ENCODE measurements around the gene NDE1.
"Not testable (repeated sequence)": the region's sequence is repeated elsewhere in the genome, so short reads cannot be mapped to it uniquely, and the experiment has no call there.

The NDE1 gene

GRCh38 chr16:15618392-15618791 lies 31.7 kb upstream of the NDE1 start:
- DNase-seq = no peak

- DNase-seq = no peak
These were observed 29.3 kb upstream of the NDE1 start for GRCh38 chr16:15620611-15621195.

GRCh38 chr16:15621456-15621855 lies 28.6 kb upstream of the NDE1 start:
- DNase-seq = no peak

DNA sequence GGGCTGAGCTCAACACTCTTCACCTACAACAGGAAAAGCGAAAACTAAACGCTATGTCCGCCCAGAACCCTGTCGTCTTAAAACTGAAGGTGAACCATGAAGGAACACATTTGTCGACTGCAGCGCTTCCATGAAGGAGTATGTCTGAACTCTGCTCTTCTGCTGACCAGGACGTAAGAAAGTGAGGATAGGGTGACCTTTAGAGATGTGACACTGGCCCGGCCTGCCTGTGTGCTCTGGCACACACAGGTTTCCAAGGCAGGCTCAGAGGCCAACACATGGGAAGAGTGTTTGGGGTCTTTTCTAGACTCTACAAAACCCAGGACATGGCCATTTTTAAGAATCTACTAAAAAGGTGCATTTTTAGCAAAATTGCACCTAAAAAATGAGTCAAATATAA lies 28.2 kb upstream of the NDE1 start:
- DNase-seq = no peak

GRCh38 chr16:15631730-15632409 lies 18.2 kb upstream of the NDE1 start:
- no peak for DNase-seq

DNA sequence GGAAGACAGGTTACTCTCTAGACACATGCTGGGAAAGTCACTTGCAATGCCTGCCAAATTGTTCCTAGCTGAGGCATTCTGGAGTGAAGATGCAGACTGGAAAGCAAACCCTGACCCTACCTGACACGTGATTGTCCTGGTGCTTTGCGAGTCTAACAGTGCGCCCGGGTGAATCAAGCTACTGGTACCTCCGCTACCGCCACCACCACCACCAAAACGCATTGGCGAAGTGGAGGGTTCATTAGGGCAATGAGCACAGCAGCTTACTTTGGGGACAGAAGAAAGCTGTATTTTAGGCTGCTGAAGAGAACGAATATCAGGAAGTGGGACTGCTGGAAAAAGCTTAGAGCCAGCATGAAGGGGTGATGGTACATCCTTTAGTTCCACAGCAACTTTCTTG lies 14.1 kb upstream of the NDE1 start:
- no peak for DNase-seq

- DNase-seq = no peak
These were observed 13.6 kb upstream of the NDE1 start for GRCh38 chr16:15636392-15636873.

DNA sequence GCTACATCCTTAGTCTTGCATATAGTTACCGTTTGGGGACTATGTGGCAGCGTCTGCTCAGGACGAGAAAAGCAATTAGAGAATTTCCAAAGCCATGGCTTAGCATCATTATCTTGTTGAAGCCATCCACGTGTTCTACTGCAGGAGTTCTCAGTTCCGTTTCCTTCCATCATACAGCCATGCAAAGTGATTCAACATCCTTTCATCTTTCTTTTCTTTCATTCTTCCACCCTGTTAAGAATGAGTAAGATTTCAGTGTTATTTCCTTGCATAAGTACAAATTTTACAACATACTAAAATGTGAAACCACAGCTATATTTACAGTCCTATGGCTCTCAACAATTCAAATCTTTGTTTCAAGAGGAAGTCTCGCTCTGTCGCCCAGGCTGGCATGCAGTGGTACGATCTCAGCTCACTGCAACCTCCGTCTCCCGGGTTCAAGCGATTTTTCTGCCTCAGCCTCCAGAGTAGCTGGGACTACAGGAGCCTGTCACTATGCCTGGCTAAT lies 10.9 kb upstream of the NDE1 start:
- DNase-seq = no peak

DNA sequence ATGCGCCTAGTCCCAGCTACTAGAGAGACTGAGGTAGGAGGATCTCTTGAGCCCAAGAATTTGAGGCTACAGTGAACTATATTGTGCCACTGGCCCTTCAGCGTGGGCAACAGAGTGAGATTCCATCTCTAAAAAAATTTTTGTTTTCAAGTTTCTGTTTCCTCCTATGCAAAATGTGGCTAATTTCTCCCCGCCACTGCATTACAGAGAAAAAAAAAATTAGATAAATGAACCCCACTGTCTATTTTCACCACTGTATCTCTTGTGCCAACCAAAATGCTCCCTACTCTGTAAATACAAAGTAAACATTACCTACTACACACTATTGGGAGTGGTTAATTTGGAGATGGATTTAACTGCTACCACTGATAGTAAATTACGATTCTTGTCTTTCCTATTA lies 9.1 kb upstream of the NDE1 start:
- no peak for DNase-seq

DNA sequence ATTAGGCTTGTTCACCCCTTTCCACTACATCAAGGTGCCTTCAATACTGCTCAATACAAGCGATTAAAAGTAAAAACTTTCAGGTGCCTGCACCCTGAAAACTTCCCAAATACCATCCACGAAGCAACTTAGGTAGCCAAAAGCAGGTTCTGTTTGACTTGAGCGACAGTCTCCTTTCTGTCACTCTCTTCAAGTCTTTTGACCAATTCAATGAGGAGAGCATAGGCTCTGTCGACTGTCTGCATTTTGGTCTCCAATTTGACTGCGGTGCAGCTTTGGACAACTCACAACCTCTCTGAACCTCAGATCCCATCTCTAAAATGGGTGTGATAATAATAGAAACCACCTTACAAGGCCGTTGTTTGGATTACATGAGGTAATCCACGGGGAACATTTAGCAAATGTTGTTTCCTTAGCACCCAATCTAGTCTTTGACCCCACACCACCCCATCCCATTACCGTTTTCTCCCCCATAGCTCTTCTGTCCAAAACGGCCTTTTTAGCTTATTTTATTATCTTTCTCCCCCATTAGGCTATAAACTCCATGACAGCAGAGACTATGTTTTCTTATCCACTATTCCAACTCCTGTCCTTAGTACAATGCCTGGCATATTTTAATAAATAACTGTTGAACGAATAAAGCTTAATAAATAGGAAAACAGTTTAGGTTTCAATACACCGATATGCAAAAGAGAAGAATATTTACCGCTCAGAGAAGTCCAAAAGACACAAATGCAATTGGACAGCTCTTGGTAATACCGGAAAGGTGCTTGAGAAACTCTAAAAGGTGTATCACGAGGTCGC lies 8.1 kb upstream of the NDE1 start:
- no peak for DNase-seq

GRCh38 chr16:15642557-15643047 lies 7.4 kb upstream of the NDE1 start:
- DNase-seq = peak; percentile 79

GRCh38 chr16:15643048-15643945 lies 6.7 kb upstream of the NDE1 start, which contains the start of gene MARF1:
Gene MARF1 (minus strand): TSS chr16:15643154. CDS start chr16:15639233, 3,921 bp downstream.
- peak; percentile 92 for DNase-seq

DNA sequence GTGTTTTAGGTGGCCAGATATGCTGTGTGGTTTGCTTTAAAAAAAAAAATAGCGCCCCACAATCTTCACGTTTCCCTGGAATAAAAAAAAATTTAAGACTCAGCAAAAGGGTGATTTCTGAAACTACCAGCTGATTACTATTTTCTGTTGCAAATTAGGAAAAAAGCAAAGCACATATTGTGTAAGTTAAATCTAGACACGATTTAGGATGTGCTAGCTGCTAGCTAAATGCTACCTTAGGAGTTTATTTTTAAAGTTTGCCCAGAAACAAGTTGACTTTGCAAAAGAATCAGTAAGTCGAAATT lies 6.1 kb upstream of the NDE1 start:
- no peak for DNase-seq

GRCh38 chr16:15644267-15644961 lies 5.6 kb upstream of the NDE1 start:
- no peak for DNase-seq

GRCh38 chr16:15644962-15645465 lies 5.0 kb upstream of the NDE1 start:
- DNase-seq = not testable (repeated sequence)

DNA sequence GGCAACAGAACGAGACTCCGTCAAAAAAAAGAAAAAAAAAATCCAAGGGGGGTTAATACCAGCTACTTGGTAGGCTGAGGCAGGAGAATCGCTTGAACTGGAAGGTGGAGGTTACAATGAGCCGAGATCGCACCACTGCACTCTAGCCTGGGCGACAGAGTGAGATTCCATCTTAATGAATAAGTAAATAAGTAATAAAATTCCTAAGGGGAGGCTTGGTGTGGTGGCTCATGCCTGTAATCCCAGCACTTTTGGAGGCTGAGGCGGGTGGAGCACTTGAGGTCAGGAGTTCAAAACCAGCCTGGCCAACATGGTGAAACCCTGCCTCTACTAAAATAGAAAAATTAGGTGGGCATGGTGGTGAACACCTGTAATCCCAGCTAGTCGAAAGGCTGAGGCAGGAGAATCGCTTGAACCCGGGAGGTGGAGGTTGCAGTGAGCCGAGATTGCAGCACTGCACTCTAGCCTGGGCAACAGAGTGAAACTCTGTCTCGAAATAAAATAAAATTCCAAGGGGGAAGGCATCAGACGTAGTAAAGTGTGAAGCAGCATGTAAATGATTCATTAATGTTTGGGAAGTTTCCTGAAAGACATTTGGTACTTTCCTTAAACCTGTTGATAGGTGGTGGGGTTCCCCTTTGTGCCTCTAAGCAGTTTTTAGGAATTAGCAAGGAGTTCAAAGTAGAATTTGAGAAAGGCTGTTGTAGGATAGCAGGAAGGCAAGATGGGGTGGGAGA lies 3.3 kb upstream of the NDE1 start:
- not testable (repeated sequence) for DNase-seq

DNA sequence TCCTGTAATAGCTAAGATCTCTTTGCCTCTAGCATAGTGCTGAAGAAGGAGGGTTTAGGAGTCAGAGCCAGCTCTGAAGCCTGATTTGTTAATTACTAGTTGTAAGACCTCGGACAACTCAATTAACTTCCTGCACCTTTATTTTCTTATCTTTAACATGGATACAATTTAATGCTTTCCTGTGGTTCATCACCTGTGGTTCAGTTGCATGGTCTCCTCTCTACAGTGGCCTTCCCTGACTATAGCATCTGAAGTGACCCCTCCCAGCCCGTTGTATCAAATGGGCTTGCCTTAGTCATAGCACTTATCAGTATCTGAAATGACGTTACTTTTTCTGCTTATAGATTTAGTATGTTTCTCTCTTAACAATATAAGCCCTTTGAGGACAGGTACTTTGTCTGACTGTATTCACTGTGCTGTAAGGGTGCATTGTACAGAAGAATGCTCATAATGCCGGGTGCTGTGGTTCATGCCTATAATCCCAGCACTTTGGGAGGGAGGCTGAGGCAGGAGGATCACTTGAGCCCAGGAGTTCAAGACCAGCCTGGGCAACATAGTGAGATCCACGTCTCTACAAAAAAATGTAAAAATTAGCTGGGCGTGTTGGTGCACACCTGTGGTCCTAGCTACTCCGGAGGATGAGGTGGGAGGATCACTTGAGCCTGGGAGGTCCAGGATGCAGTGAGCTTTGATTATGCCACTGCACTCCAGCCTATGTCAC lies 2.6 kb upstream of the NDE1 start:
- DNase-seq = no peak

DNA sequence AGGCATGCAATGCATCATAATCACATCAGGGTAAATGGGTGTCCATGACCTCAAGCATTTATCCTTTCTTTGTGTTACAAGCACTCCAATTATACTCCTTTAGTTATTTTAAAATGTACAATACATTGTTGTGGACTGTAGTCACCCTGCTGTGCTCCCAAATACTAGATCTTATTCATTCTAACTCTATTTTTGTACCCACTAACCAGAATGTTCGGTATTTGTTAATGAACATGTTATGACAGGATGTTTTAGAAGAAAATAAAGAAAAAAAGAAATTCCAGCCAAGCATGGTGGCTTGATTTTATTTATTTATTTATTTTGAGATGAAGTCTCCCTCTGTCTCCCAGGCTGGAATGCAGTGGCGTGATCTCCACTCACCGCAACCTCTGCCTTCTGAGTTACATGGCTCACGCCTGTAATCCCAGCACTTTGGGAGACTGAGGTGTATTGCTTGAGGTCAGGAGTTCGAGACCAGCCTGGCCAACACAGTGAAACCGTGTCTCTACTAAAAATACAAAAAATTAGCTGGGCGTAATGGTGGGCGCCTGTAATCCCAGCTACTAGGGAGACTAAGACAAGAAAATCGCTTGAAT lies 1.8 kb upstream of the NDE1 start:
- no peak for DNase-seq

DNA sequence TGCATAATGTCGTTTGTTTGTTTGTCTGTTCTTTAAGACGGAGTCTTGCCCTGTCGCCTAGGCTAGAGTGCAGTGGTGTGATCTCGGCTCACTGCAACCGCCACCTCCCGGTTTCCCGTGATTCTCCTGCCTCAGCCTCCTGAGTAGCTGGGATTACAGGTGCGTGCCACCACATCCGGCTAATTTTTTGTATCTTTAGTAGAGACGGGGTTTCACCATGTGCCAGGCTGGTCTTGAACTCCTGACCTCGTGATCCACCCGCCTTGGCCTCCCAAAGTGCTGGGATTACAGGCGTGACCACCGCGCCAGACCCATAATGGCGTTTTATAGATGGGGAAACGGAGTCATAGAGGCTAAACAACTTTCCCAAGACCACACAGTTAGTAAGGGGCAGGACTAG lies 734 bp upstream of the NDE1 start:
- not testable (repeated sequence) for DNase-seq

DNA sequence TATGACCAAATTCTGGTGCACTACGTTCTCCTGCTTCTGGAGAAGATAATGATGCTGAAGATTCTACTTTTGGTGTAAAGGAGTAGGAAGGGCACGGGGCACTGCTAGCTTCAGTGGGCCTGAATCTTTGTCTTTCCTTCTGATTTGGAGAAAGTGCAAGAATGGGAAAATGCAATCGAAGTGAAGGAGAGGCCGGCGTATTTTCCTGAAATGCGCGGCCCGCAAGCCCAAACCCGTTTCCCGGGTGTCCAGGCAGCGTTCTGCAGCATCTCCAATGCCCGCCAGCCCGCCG lies 372 bp upstream of the NDE1 start:
- DNase-seq = no peak

Measured in right kidney (tissue), 1 donor.